Measurements from ENCODE around the gene CRIP2.

CRIP2 gene

GRCh38 chr14:105499256-105500035 lies 24.8 kb downstream of the CRIP2 start:
- Histone ChIP-seq H3K27me3 (no peaks in the 10 kb centered on the region), H3K4me3 (ENCODE audit: low read depth in 1 of 2, low read length in 1 of 2) (no peak overlapping the region), H3K27ac (no peak overlapping the region), H3K9me3 (no peaks in the 10 kb centered on the region), H3K4me1 (ENCODE audit: control insufficient read depth in 1 of 2, insufficient read depth in 1 of 2, low read depth in 1 of 2, low read length in 1 of 2) (no peaks in the 10 kb centered on the region), H3K36me3 (peaks cover 18% of the 10 kb centered on the region)
- no peak for TF ChIP-seq CTCF (IDR thresholded peaks at IDR 0.05)

GRCh38 chr14:105500036-105500725 lies 25.6 kb downstream of the CRIP2 start:
- H3K9me3 ChIP-seq = no peaks in the 10 kb centered on the region
- peaks cover 3% of the 10 kb centered on the region for H3K27me3 ChIP-seq
- no peak overlapping the region for H3K4me3 ChIP-seq (ENCODE audit: low read depth in 1 of 2, low read length in 1 of 2)
- H3K4me1 ChIP-seq (ENCODE audit: control insufficient read depth in 1 of 2, insufficient read depth in 1 of 2, low read depth in 1 of 2, low read length in 1 of 2) = no peaks in the 10 kb centered on the region
- no peak for TF ChIP-seq CTCF (IDR thresholded peaks at IDR 0.05)
- no peak overlapping the region for H3K27ac ChIP-seq
- H3K36me3 ChIP-seq = peaks cover 18% of the 10 kb centered on the region

GRCh38 chr14:105500726-105501101 lies 26.1 kb downstream of the CRIP2 start:
- no peak overlapping the region for H3K27ac ChIP-seq
- peaks cover 18% of the 10 kb centered on the region for H3K36me3 ChIP-seq
- H3K4me1 ChIP-seq (ENCODE audit: control insufficient read depth in 1 of 2, insufficient read depth in 1 of 2, low read depth in 1 of 2, low read length in 1 of 2) = no peaks in the 10 kb centered on the region
- peaks cover 6% of the 10 kb centered on the region for H3K27me3 ChIP-seq
- no peaks in the 10 kb centered on the region for H3K9me3 ChIP-seq
- no peak overlapping the region for H3K4me3 ChIP-seq (ENCODE audit: low read depth in 1 of 2, low read length in 1 of 2)
- TF ChIP-seq CTCF (IDR thresholded peaks at IDR 0.05) = no peak

GRCh38 chr14:105501504-105502291 lies 27.1 kb downstream of the CRIP2 start:
- Histone ChIP-seq H3K9me3 (no peaks in the 10 kb centered on the region), H3K4me3 (ENCODE audit: low read depth in 1 of 2, low read length in 1 of 2) (no peak overlapping the region), H3K36me3 (peaks cover 18% of the 10 kb centered on the region), H3K4me1 (ENCODE audit: control insufficient read depth in 1 of 2, insufficient read depth in 1 of 2, low read depth in 1 of 2, low read length in 1 of 2) (no peaks in the 10 kb centered on the region), H3K27ac (no peak overlapping the region), H3K27me3 (peaks cover 13% of the 10 kb centered on the region)
- TF ChIP-seq CTCF (IDR thresholded peaks at IDR 0.05) = no peak

- Histone ChIP-seq H3K9me3 (no peaks in the 10 kb centered on the region), H3K27ac (no peak overlapping the region), H3K4me3 (ENCODE audit: low read depth in 1 of 2, low read length in 1 of 2) (no peak overlapping the region), H3K4me1 (ENCODE audit: control insufficient read depth in 1 of 2, insufficient read depth in 1 of 2, low read depth in 1 of 2, low read length in 1 of 2) (no peaks in the 10 kb centered on the region), H3K27me3 (peaks cover 23% of the 10 kb centered on the region), H3K36me3 (peaks cover 14% of the 10 kb centered on the region)
- TF ChIP-seq CTCF (IDR thresholded peaks at IDR 0.05) = no peak
Measured at GRCh38 chr14:105502446-105503295, 28.1 kb downstream of the CRIP2 start.
